K562 (cell line): ENCODE measurements around the gene ASIC3. TPM values are rescaled to one million over a fixed set of nuclear protein-coding genes. Genes with fewer than 3 reads are reported as not detected.
A peak's percentile ranks its signal among the peaks of the same experiment; 100 is the strongest.

ENCODE experiments used
- ATAC-seq: fragments of 200-7000 bp; cut with Tn5 transposase; 3 replicates; pipeline ENCODE4 v1.9.1; 2020; ENCODE audit warnings: moderate library complexity
- BruUV-seq: library from RNA; stranded (reverse); fragments of 400-500 nt; replicated peaks from 2 replicates; lab custom pipeline; 2021; lab: Mats Ljungman, UMichigan
- CTCF ChIA-PET: fragments of 300-600 bp; formaldehyde crosslinking; extraction: SDS; loops from one replicate; lab custom pipeline; 2021; ENCODE audit warnings: low intra/inter-chr PET ratio; lab: Yijun Ruan, JAX
- POLR2A ChIA-PET: fragments of 300-600, 350-650 bp; sonication (Branson Sonifier 250); formaldehyde crosslinking; extraction: SDS; loops from one replicate; lab custom pipeline; 2021; ENCODE audit warnings: antibody characterized with exemption, inconsistent platforms; lab: Yijun Ruan, JAX
- DNase-seq, 4 experiments: peaks; one replicate each; pipeline versions ENCODE4 v3.0.0 to v3.0.0-alpha.2; 2011 to 2018; ENCODE audit warnings: low spot score in 3 of 4, mixed read lengths in 3 of 4; ENCODE audit errors: extremely low read depth in 1 of 4
- FAIRE-seq: peaks from 2 replicates; lab custom pipeline; 2011; peaks lifted over from hg19 to GRCh38; lab: Jason Lieb, UNC
- H2AFZ ChIP-seq: 2 replicates; pipeline ENCODE4 v1.6.0; 2011; ENCODE audit warnings: low read depth, low read length, control low read depth, inconsistent platforms
- H3K27ac ChIP-seq: fragments of 200-600 bp; 3 replicates; pipeline ENCODE4 v1.8.0; 2011; ENCODE audit warnings: low read depth, mild to moderate bottlenecking, control low read depth, inconsistent platforms, low read length, moderate library complexity, mixed read lengths; ENCODE audit errors: extremely low read depth
- H3K27me3 ChIP-seq, 2 experiments: fragments of 300-600 bp in 1 of 2; 2 replicates in 1 of 2; 3 replicates in 1 of 2; pipeline versions ENCODE4 v1.6.0 to v1.8.0; 2011; ENCODE audit warnings: inconsistent platforms in 2 of 2, low read length in 2 of 2, mild to moderate bottlenecking in 1 of 2, mixed read lengths in 1 of 2, moderate library complexity in 1 of 2; ENCODE audit not compliant: control insufficient read depth in 2 of 2, insufficient read depth in 2 of 2
- H3K36me3 ChIP-seq: fragments of 300-600 bp; 3 replicates; pipeline ENCODE4 v1.8.0; 2011; ENCODE audit warnings: mild to moderate bottlenecking, low read length, inconsistent platforms; ENCODE audit not compliant: control insufficient read depth, insufficient read depth
- H3K4me1 ChIP-seq, 2 experiments: fragments of 200-600 bp in 1 of 2; replicated peaks in 1 of 2; 2 replicates in 1 of 2; 3 replicates in 1 of 2; pipeline versions ENCODE4 v1.5.1 to v1.8.0; 2011; ENCODE audit warnings: inconsistent platforms in 2 of 2, low read length in 2 of 2, mild to moderate bottlenecking in 1 of 2, mixed read lengths in 1 of 2, moderate library complexity in 1 of 2; ENCODE audit not compliant: control insufficient read depth in 2 of 2, insufficient read depth in 2 of 2
- H3K4me2 ChIP-seq: 2 replicates; pipeline ENCODE4 v1.6.1; 2011; ENCODE audit warnings: low read length, control low read depth, inconsistent platforms, mixed read lengths; ENCODE audit not compliant: insufficient read depth
- H3K4me3 ChIP-seq: fragments of 200-600 bp; sonication (generic), shearing (Covaris generic); 2 replicates; pipeline ENCODE4 v1.5.1; 2016; ENCODE audit warnings: control low read depth, inconsistent platforms
- H3K79me2 ChIP-seq: fragments of 200-600 bp; 3 replicates; pipeline ENCODE4 v1.8.0; 2011; ENCODE audit warnings: low read length, inconsistent platforms; ENCODE audit not compliant: control insufficient read depth, insufficient read depth
- H3K9ac ChIP-seq, 2 experiments: 2 replicates each; pipeline versions ENCODE4 v1.6.0 to v1.6.1; 2011; ENCODE audit warnings: low read depth in 2 of 2, low read length in 2 of 2, control low read depth in 1 of 2, inconsistent platforms in 1 of 2, mild to moderate bottlenecking in 1 of 2, mixed read lengths in 1 of 2; ENCODE audit not compliant: insufficient read depth in 1 of 2
- H3K9me1 ChIP-seq: one replicate; pipeline ENCODE4 v1.6.0; 2011; ENCODE audit warnings: inconsistent platforms, mild to moderate bottlenecking, low read length, moderate library complexity; ENCODE audit not compliant: control insufficient read depth, insufficient read depth
- H3K9me3 ChIP-seq: replicated peaks from 2 replicates; pipeline ENCODE4 v1.5.1; 2011; ENCODE audit warnings: low read depth, low read length, inconsistent platforms; ENCODE audit not compliant: control insufficient read depth, insufficient read depth
- H4K20me1 ChIP-seq: replicated peaks from 2 replicates; pipeline ENCODE4 v1.6.1; 2011; ENCODE audit warnings: low read length, inconsistent platforms, mixed read lengths; ENCODE audit not compliant: control insufficient read depth, insufficient read depth
- ARID1B ChIP-seq: fragments of 450-650 bp; IDR thresholded peaks from 2 replicates; pipeline ENCODE4 v1.6.1; 2016; ENCODE audit warnings: antibody characterized with exemption, mild to moderate bottlenecking, inconsistent platforms
- EWSR1 ChIP-seq: fragments of 450-650 bp; IDR thresholded peaks from 2 replicates; pipeline ENCODE4 v1.6.1; 2018; ENCODE audit warnings: borderline replicate concordance, mild to moderate bottlenecking, low read depth, moderate library complexity; ENCODE audit not compliant: partially characterized antibody
- FOSL1 ChIP-seq: fragments of 200-800 bp; sonication (Bioruptor generic); conservative IDR thresholded peaks from 2 replicates; pipeline ENCODE4 v1.6.1; 2016; ENCODE audit warnings: missing genetic modification characterization, missing compliant biosample characterization
- FOXK2 ChIP-seq, 2 experiments: fragments of 450-650 bp; IDR thresholded peaks in 1 of 2; conservative IDR thresholded peaks in 1 of 2; 2 replicates each; pipeline ENCODE4 v1.6.1; 2016; ENCODE audit warnings: low read depth in 2 of 2, mild to moderate bottlenecking in 1 of 2
- JUN ChIP-seq, 2 experiments: sonication (generic) in 1 of 2; formaldehyde crosslinking in 1 of 2; IDR thresholded peaks; 2 replicates each; pipeline versions ENCODE4 v1.6.1 to v1.8.0; 2012 to 2022; ENCODE audit warnings: borderline replicate concordance in 2 of 2, mild to moderate bottlenecking in 2 of 2, improper control_type of control experiment in 1 of 2, low read depth in 1 of 2, low read length in 1 of 2, missing genetic modification reagents in 1 of 2
- NFE2 ChIP-seq: IDR thresholded peaks from 2 replicates; pipeline ENCODE4 v1.6.1; 2014; ENCODE audit warnings: antibody characterized with exemption, low read depth
- TCF3 ChIP-seq: sonication (generic); formaldehyde crosslinking; IDR thresholded peaks from 2 replicates; pipeline ENCODE4 v1.4.0; 2020; ENCODE audit warnings: mild to moderate bottlenecking, missing genetic modification reagents
- ZEB2 ChIP-seq: fragments of 450-650 bp; IDR thresholded peaks from 2 replicates; pipeline ENCODE4 v1.6.1; 2016
- ZNF133 ChIP-seq: fragments of 250-450 bp; sonication (Bioruptor Pico); IDR thresholded peaks from 2 replicates; pipeline ENCODE4 v1.4.0; 2020; ENCODE audit warnings: mild to moderate bottlenecking
- WGBS: fragments of 100-300 bp; shearing (Covaris generic); methylation state at CpG from one replicate; pipeline ENCODE4 v1.1.6; 2016; ENCODE audit warnings: low coverage, mixed read lengths; ENCODE audit not compliant: insufficient coverage; ENCODE audit errors: missing lambda C conversion rate; 5-methylcytosine and 5-hydroxymethylcytosine counted together
- in situ Hi-C: fragments of 300-500 bp; cut with MboI; formaldehyde crosslinking; loops from 4 replicates; pipeline ENCODE4 v1.15.0; 2018; ENCODE audit warnings: inconsistent platforms, mixed read lengths
- intact Hi-C: fragments of 100-400 bp; cut with micrococcal nuclease; formaldehyde crosslinking; loops from 2 replicates; pipeline ENCODE4 v1.14.2; 2022
- polyA plus RNA-seq, 8 experiments: library from polyadenylated mRNA; depleted of rRNA in 4 of 8; stranded (reverse) in 5 of 8; unstranded in 3 of 8; fragments of >200 nt; fragmentation: Nextera tagmentation in 2 of 8; fragmentation: Illumina TruSeq in 1 of 8; extraction: Ambion mirVana in 2 of 8; extraction: Trizol in 1 of 8; gene quantifications; 2 replicates each; pipeline versions ENCODE4 v1.2.1 to v1.2.3, GENCODE V29; 2011 to 2014; ENCODE audit warnings: inconsistent platforms in 1 of 8, missing spikeins in 1 of 8
- total RNA-seq, 7 experiments: library from RNA; depleted of rRNA in 6 of 7; stranded (reverse); fragments of >200 nt in 6 of 7; fragmentation: Illumina TruSeq in 2 of 7; extraction: Trizol in 2 of 7; gene quantifications; 2 replicates each; pipeline versions ENCODE4 v1.2.1 to v1.2.3, GENCODE V29; 2011 to 2021; ENCODE audit warnings: low replicate concordance in 1 of 7
- TF ChIP-seq, protein P1 (sequence below): sonication (generic); formaldehyde crosslinking; IDR thresholded peaks from 2 replicates; pipeline ENCODE4 v1.8.0; 2022; ENCODE audit warnings: missing genetic modification reagents, mild to moderate bottlenecking, moderate library complexity, borderline replicate concordance
- TF ChIP-seq, protein P2 (sequence below), 2 experiments: fragments of 450-650 bp in 1 of 2; sonication (generic) in 1 of 2; formaldehyde crosslinking in 1 of 2; IDR thresholded peaks in 1 of 2; conservative IDR thresholded peaks in 1 of 2; 2 replicates each; pipeline versions ENCODE4 v1.6.1 to v1.8.1; 2016 to 2023; ENCODE audit warnings: mild to moderate bottlenecking in 2 of 2, moderate library complexity in 2 of 2, inconsistent platforms in 1 of 2, missing genetic modification reagents in 1 of 2
- TF ChIP-seq, protein P3 (sequence below), 3 experiments: fragments of 200-800 bp in 1 of 3; sonication (Bioruptor generic) in 1 of 3; sonication (generic) in 1 of 3; formaldehyde crosslinking in 1 of 3; IDR thresholded peaks; 2 replicates each; pipeline versions ENCODE4 v1.6.1 to v1.8.0; 2016 to 2022; ENCODE audit warnings: mild to moderate bottlenecking in 2 of 3, missing compliant biosample characterization in 2 of 3, missing genetic modification characterization in 2 of 3, missing genetic modification reagents in 1 of 3
- TF ChIP-seq, protein P4 (sequence below): sonication (generic); formaldehyde crosslinking; IDR thresholded peaks from 2 replicates; pipeline ENCODE4 v1.8.1; 2023; ENCODE audit warnings: mild to moderate bottlenecking, missing genetic modification reagents

ASIC3 gene
- total and polyA plus RNA-seq, 9 of the 15 experiments (the other 6 are each of a cell fraction or from before 2014, with no cell fraction given), result 0.11 to 5.0 (median 0.87) TPM

- Histone ChIP-seq H3K4me3 (no peak within 1 kb of the TSS), H3K36me3 (peaks cover under 1% of the 10 kb centered on the region; the same call in 1 of the 3 replicates), H2AFZ (peak within 1 kb of the TSS; percentile 30; the same call in 1 of the 2 replicates), H3K4me1 (peaks cover 39 to 61% of the 10 kb centered on the region in 2 experiments), H3K9me3 (no peaks in the 10 kb centered on the region), H3K27ac (no peak within 1 kb of the TSS), H3K79me2 (peaks cover 9% of the 10 kb centered on the region; the same call in 2 of the 3 replicates), H3K9me1 (no peaks in the 10 kb centered on the region), H4K20me1 (no peaks in the 10 kb centered on the region), H3K27me3 (no peaks in the 10 kb centered on the region), H3K4me2 (no peak within 1 kb of the TSS), H3K9ac (peak within 1 kb of the TSS in 1 of 2 experiments; percentile 56; a peak in 2 of 4 replicates)
- no peak for ATAC-seq
- POLR2A ChIA-PET, result interaction anchor here (0.9 to 14.3 kb wide), 4 partner anchors 10 to 71 kb away, joined by 3 to 146 read pairs (median 4); no protein-coding TSS in a partner anchor
- no peak for FAIRE-seq
- 42% methylated on average over 4 of the region's 4 CpGs for WGBS
- intact Hi-C loops (no loop called here), in situ Hi-C loops (no loop called here)
- no TSS peak for BruUV-seq
- peak in 1 of 4 experiments; percentile 61 for DNase-seq
- CTCF ChIA-PET, result no interaction called here
- 0 out of 2 replicates have a peak, but pooled peaks have one; percentile 3 for TF ChIP-seq NFE2
- TF ChIP-seq, protein P1, sequence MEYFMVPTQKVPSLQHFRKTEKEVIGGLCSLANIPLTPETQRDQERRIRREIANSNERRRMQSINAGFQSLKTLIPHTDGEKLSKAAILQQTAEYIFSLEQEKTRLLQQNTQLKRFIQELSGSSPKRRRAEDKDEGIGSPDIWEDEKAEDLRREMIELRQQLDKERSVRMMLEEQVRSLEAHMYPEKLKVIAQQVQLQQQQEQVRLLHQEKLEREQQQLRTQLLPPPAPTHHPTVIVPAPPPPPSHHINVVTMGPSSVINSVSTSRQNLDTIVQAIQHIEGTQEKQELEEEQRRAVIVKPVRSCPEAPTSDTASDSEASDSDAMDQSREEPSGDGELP (CRISPR knock-in tag), result 0 out of 2 replicates have a peak, but pooled peaks have one; percentile 33
- TF ChIP-seq JUN (IDR thresholded peaks at IDR 0.05; ENCODE audit: borderline replicate concordance, low read depth, low read length), result 0 out of 2 replicates have a peak, but pooled peaks have one; percentile 10
- TF ChIP-seq JUN (CRISPR knock-in tag; IDR thresholded peaks at IDR 0.05; ENCODE audit: borderline replicate concordance), result no peak
- TF ChIP-seq, protein P2, sequence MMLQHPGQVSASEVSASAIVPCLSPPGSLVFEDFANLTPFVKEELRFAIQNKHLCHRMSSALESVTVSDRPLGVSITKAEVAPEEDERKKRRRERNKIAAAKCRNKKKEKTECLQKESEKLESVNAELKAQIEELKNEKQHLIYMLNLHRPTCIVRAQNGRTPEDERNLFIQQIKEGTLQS (IDR thresholded peaks at IDR 0.05), result peak; percentile 57; the same call in 1 of the 2 replicates
- TF ChIP-seq, protein P2 (CRISPR knock-in tag; conservative IDR thresholded peaks at IDR 0.05), result no peak
- peak; percentile 62; the same call in 1 of the 2 replicates for TF ChIP-seq FOSL1 (tag)
- TF ChIP-seq, protein P3, sequence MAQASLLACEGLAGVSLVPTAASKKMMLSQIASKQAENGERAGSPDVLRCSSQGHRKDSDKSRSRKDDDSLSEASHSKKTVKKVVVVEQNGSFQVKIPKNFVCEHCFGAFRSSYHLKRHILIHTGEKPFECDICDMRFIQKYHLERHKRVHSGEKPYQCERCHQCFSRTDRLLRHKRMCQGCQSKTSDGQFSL (CRISPR knock-in tag; IDR thresholded peaks at IDR 0.05), result peak; percentile 67; the same call in 1 of the 2 replicates
- TF ChIP-seq, protein P3 (tag; IDR thresholded peaks at IDR 0.05), result no peak
- peak; percentile 34; the same call in 1 of the 2 replicates for TF ChIP-seq TCF3 (CRISPR knock-in tag)
- TF ChIP-seq, protein P4, sequence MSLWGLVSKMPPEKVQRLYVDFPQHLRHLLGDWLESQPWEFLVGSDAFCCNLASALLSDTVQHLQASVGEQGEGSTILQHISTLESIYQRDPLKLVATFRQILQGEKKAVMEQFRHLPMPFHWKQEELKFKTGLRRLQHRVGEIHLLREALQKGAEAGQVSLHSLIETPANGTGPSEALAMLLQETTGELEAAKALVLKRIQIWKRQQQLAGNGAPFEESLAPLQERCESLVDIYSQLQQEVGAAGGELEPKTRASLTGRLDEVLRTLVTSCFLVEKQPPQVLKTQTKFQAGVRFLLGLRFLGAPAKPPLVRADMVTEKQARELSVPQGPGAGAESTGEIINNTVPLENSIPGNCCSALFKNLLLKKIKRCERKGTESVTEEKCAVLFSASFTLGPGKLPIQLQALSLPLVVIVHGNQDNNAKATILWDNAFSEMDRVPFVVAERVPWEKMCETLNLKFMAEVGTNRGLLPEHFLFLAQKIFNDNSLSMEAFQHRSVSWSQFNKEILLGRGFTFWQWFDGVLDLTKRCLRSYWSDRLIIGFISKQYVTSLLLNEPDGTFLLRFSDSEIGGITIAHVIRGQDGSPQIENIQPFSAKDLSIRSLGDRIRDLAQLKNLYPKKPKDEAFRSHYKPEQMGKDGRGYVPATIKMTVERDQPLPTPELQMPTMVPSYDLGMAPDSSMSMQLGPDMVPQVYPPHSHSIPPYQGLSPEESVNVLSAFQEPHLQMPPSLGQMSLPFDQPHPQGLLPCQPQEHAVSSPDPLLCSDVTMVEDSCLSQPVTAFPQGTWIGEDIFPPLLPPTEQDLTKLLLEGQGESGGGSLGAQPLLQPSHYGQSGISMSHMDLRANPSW (CRISPR knock-in tag), result 0 out of 2 replicates have a peak, but pooled peaks have one; percentile 51
- no peak for TF ChIP-seq ZNF133 (CRISPR knock-in tag)
- peak in 1 of 2 experiments; percentile 33; a peak in 1 of 4 replicates for TF ChIP-seq FOXK2 (conservative IDR thresholded peaks at IDR 0.05 in 1 of 2, IDR thresholded peaks at IDR 0.05 in 1 of 2; ENCODE audit: low read depth in 2 of 2)
- TF ChIP-seq EWSR1, result no peak
- 0 out of 2 replicates have a peak, but pooled peaks have one; percentile 31 for TF ChIP-seq ZEB2
- TF ChIP-seq ARID1B, result 0 out of 2 replicates have a peak, but pooled peaks have one; percentile 12
Measured at GRCh38 chr7:151024435-151025056, 23.8 kb upstream of the ASIC3 start, which contains the start of gene ATG9B. ATG9B (minus strand) TSS chr7:151024494; CDS start chr7:151024423, 71 bp downstream.
